Measurements from ENCODE around the gene IRAK2.
"Not testable (repeated sequence)": the region's sequence is repeated elsewhere in the genome, so short reads cannot be mapped to it uniquely, and the experiment has no call there.

Gene IRAK2

GRCh38 chr3:10170915-10171478 lies 6.3 kb downstream of the IRAK2 start:
- no peak overlapping the region for H3K9ac ChIP-seq
- no peaks in the 10 kb centered on the region for H3K27me3 ChIP-seq (ENCODE audit: insufficient read depth, low read depth)

GRCh38 chr3:10173095-10173925 lies 8.6 kb downstream of the IRAK2 start:
- no peaks in the 10 kb centered on the region for H3K79me2 ChIP-seq (ENCODE audit: insufficient read depth, low read depth)

More at GRCh38 chr3:10170915-10171478, 6.3 kb downstream of the IRAK2 start:
- Histone ChIP-seq H3K4me3 (IDR thresholded peaks at IDR 0.05; ENCODE audit: insufficient read depth, low read depth, low read length) (no peak overlapping the region), H3K79me2 (ENCODE audit: insufficient read depth, low read depth) (no peaks in the 10 kb centered on the region), H4K20me1 (ENCODE audit: insufficient read depth) (no peaks in the 10 kb centered on the region), H3K4me2 (no peak overlapping the region), H3K36me3 (ENCODE audit: insufficient read depth) (no peaks in the 10 kb centered on the region), H3K27ac (no peak overlapping the region), H3K4me1 (ENCODE audit: low read depth, poor library complexity, severe bottlenecking) (no peaks in the 10 kb centered on the region), H2AFZ (ENCODE audit: low read depth) (no peak overlapping the region)
- TF ChIP-seq CTCF (conservative IDR thresholded peaks at IDR 0.05; ENCODE audit: low read depth, low read length), result no peak

GRCh38 chr3:10173926-10174435 lies 9.3 kb downstream of the IRAK2 start:
- H3K9ac ChIP-seq, result no peak overlapping the region
- H3K4me1 ChIP-seq (ENCODE audit: low read depth, poor library complexity, severe bottlenecking), result no peaks in the 10 kb centered on the region
- H3K4me3 ChIP-seq (IDR thresholded peaks at IDR 0.05; ENCODE audit: insufficient read depth, low read depth, low read length), result no peak overlapping the region
- TF ChIP-seq CTCF (conservative IDR thresholded peaks at IDR 0.05; ENCODE audit: low read depth, low read length), result no peak
- H3K79me2 ChIP-seq (ENCODE audit: insufficient read depth, low read depth), result no peaks in the 10 kb centered on the region
- H2AFZ ChIP-seq (ENCODE audit: low read depth), result no peak overlapping the region
- no peaks in the 10 kb centered on the region for H4K20me1 ChIP-seq (ENCODE audit: insufficient read depth)
- no peak overlapping the region for H3K27ac ChIP-seq
- no peaks in the 10 kb centered on the region for H3K36me3 ChIP-seq (ENCODE audit: insufficient read depth)
- no peaks in the 10 kb centered on the region for H3K27me3 ChIP-seq (ENCODE audit: insufficient read depth, low read depth)
- no peak overlapping the region for H3K4me2 ChIP-seq

More at GRCh38 chr3:10173095-10173925, 8.6 kb downstream of the IRAK2 start:
- Histone ChIP-seq H3K4me2 (no peak overlapping the region), H3K4me3 (IDR thresholded peaks at IDR 0.05; ENCODE audit: insufficient read depth, low read depth, low read length) (no peak overlapping the region), H2AFZ (ENCODE audit: low read depth) (no peak overlapping the region), H3K27ac (no peak overlapping the region), H4K20me1 (ENCODE audit: insufficient read depth) (no peaks in the 10 kb centered on the region), H3K36me3 (ENCODE audit: insufficient read depth) (no peaks in the 10 kb centered on the region), H3K9ac (no peak overlapping the region), H3K4me1 (ENCODE audit: low read depth, poor library complexity, severe bottlenecking) (no peaks in the 10 kb centered on the region), H3K27me3 (ENCODE audit: insufficient read depth, low read depth) (no peaks in the 10 kb centered on the region)
- no peak for TF ChIP-seq CTCF (conservative IDR thresholded peaks at IDR 0.05; ENCODE audit: low read depth, low read length)

- not testable (repeated sequence) for H3K4me3 ChIP-seq (IDR thresholded peaks at IDR 0.05; ENCODE audit: insufficient read depth, low read depth, low read length); H2AFZ ChIP-seq (ENCODE audit: low read depth); H3K79me2 ChIP-seq (ENCODE audit: insufficient read depth, low read depth); H3K27me3 ChIP-seq (ENCODE audit: insufficient read depth, low read depth); H3K4me2 ChIP-seq; H3K27ac ChIP-seq; H3K4me1 ChIP-seq (ENCODE audit: low read depth, poor library complexity, severe bottlenecking); H4K20me1 ChIP-seq (ENCODE audit: insufficient read depth); H3K36me3 ChIP-seq (ENCODE audit: insufficient read depth); H3K9ac ChIP-seq
Observed at GRCh38 chr3:10175334-10175733, 10.6 kb downstream of the IRAK2 start.

GRCh38 chr3:10176150-10176549 lies 11.4 kb downstream of the IRAK2 start:
- H2AFZ ChIP-seq (ENCODE audit: low read depth); H4K20me1 ChIP-seq (ENCODE audit: insufficient read depth); H3K4me3 ChIP-seq (IDR thresholded peaks at IDR 0.05; ENCODE audit: insufficient read depth, low read depth, low read length); H3K27me3 ChIP-seq (ENCODE audit: insufficient read depth, low read depth); H3K79me2 ChIP-seq (ENCODE audit: insufficient read depth, low read depth); H3K4me2 ChIP-seq; H3K9ac ChIP-seq; H3K36me3 ChIP-seq (ENCODE audit: insufficient read depth); H3K4me1 ChIP-seq (ENCODE audit: low read depth, poor library complexity, severe bottlenecking); H3K27ac ChIP-seq: not testable (repeated sequence)

Data from KMS-11 (cell line).